GM21717 (cell line): Measurements from ENCODE around the gene WNT7A.

ENCODE experiments used
- ATAC-seq: cut with Tn5 transposase; IDR thresholded peaks from one replicate; pipeline ENCODE4 v1.9.1; 2021; ENCODE audit warnings: mild to moderate bottlenecking, moderate library complexity; ENCODE audit not compliant: unreplicated experiment

WNT7A gene

DNA sequence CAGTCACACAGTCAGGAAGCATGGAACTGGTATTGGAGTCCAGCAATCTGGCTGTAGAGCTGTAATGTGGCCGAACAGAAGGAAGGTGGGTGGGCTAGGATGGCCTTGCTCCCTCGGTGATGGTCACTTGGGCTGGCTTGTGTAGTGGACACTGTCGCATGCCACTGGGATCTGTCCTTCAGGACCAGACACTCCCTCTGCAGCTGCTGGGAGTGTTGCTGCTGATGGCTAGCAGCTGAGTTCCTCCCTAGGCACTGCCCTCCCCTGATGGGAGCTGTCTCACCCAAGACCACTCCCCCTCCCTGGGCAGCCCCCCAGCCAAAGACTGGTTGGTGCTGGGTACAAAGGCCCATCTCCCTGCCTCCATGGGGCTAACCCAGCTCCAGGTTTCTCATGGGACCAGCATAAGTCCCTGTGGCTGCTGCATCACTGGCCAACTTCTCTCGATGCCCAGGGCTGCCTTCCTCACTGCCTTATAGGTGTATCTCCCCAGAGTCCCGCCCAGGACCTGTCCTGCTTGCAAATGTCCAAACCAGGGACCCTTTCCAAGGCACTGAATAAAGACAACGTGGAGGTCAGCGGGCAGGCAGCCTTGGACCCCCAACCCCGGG is 48.4 kb downstream of the WNT7A start:
- no peak for ATAC-seq

DNA sequence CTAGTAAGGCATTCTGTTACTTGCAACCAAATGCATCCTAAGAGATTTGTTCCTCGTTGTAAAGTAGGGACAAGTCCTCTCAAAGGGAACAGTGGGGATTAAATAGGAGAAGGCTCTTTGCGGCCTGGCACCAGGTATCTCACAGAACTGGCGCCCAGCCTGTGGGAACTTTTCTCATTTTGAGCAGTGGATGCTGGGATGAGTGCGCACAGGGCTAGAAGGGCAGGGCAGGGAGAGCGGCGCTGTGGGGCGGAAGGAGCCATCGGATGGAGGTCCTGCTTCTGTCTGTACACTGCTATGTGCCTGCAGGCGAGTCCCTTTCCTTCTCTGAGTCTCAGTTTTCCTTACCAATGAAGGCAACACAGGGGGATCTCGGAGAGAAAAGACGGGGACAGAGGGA is 50.6 kb downstream of the WNT7A start:
- ATAC-seq, result no peak

GRCh38 chr3:13828501-13829265 is 51.2 kb downstream of the WNT7A start:
- ATAC-seq, result no peak

- ATAC-seq, result no peak
Measured at GRCh38 chr3:13827699-13828098, 52.2 kb downstream of the WNT7A start.

DNA sequence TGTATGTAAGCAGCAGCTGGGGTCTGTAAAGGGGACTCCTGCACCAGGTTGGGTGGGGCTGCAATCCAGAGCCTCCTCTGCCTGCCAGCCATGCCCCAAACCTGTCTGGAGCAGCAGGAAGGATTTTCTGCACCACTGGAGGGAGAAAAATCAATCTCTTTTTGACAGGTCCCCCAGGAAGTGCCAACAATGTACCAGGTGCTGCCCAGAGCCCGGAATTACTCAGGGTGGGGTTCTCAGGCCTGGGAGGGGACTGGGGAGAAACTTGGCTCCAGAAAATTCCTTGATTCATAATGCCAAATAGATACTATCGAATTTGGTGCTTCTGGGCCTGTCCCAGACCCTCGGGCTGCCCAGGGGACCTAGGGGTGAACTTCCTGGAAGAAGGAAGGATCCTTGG is 52.6 kb downstream of the WNT7A start:
- no peak for ATAC-seq

DNA sequence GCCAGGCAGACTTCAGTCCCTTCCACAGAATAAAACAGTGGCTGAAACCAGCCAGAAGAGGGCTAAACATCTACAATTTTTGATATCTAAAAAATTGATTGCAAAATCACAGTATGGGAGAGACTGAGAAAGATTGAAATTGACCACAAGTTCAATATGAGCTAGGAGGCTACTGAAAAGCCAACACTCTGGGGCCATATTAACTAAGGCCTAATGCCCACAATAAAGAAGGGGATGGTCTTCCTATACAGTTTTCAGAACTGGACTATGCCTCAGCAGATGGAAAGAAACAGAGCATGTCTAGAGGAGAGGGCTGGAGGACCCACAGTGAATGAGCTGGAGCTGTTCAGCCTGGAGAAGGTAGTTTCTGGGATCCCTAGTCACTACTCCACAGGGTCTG is 53.2 kb downstream of the WNT7A start:
- no peak for ATAC-seq

DNA sequence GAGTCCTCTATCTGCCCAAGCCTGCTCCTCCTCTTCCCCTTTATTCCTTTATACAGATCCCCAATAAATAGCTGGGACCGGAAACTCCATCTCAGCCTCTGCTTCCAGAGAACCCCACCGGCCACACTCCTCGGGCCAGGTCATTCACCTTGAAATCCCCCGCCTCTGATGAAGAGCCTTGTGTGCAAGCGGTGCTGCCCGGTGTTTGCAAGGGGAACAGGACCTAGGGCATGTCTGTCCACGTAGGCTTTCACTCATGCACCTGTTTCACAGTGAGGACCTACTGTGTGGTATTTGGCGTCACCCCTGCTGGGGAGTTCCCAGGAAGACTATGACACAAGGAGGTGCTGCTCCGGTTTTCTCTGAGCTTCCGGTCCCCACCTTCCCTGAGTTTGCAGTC is 54.0 kb downstream of the WNT7A start:
- no peak for ATAC-seq

- ATAC-seq, result no peak
Measured at GRCh38 chr3:13825311-13825579, 54.6 kb downstream of the WNT7A start.

GRCh38 chr3:13824521-13825310 is 55.2 kb downstream of the WNT7A start:
- ATAC-seq, result no peak

DNA sequence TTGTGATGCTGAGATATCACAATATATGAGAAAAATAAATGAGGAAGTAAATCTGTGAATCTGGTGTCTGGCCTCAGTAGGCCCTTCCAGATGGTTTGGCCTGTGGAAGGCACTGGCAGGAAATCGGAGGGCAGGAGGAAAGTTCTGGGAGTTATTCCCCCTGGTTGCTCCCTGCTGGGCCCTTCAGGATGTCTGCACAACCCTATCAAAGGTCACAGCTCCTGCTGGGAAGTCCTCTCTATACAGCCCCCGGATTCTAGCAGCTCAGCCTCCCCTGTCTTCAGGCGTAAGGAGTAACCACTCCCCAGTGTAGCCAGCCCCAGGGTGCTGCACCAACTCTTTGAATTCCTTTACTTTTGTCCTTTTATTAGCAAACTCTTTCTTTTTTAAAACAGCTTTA is 56.2 kb downstream of the WNT7A start:
- no peak for ATAC-seq

- no peak for ATAC-seq
Measured at GRCh38 chr3:13822871-13823585, 56.8 kb downstream of the WNT7A start.

DNA sequence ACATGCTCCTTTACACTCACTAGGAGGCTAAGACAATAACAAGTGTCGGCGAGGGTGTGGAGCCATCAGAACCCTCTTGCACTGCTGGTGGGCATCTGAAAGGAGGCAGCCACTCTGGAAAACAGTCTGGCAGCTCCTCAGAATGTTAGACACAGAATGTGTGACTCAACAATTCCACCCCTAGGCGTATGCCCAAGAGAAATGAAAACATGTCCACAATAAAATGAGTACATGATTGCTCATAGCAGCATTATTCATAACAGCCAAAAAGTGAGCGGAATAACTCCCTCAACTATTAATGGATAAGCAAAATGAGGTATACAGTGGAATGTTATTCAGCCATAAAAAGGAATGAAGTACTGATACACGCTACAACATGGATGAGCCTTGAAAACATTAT is 57.8 kb downstream of the WNT7A start:
- ATAC-seq, result no peak

- no peak for ATAC-seq
Measured at GRCh38 chr3:13821126-13821525, 58.7 kb downstream of the WNT7A start.

DNA sequence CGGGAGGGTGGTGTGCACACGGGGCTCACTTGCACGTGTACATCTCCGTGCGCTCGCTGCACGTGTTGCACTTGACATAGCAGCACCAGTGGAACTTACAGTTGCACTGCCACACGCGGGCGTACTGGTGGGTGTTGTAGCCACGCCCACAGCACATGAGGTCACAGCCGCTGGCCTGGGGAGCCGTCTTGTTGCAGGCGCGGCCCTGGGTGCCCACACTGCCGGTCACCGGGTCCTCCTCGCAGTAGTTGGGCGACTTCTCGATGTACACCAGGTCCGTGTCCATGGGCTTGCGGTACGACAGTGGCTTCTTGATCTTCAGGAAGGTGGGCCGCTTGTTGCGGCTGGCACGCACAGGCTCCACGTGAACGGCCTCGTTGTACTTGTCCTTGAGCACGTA is 61.0 kb downstream of the WNT7A start:
- ATAC-seq, result no peak

- ATAC-seq, result no peak
Measured at GRCh38 chr3:13815088-13815683, 64.7 kb downstream of the WNT7A start.

DNA sequence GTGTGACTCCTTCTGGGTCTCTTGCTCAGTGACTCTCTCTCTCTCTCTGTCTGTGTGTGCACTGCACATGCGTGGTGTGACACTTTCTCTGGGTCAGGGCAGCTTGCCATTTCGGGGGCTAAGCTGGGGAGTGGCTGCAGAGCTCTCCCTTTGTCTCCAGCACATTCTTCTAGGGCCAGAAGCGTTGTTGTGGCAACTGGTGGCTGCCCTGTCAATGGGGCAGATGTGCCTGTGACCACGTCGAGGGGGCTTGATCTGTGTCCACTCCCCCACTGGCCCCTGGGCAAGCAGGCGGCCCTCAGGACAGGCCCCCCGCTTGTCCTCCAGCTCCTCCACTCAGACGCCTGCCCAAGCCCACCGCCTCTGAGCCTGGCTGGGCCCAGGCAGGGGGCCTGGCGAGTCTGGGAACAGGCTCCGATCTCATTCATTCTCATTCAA is 67.8 kb downstream of the WNT7A start:
- ATAC-seq, result no peak

DNA sequence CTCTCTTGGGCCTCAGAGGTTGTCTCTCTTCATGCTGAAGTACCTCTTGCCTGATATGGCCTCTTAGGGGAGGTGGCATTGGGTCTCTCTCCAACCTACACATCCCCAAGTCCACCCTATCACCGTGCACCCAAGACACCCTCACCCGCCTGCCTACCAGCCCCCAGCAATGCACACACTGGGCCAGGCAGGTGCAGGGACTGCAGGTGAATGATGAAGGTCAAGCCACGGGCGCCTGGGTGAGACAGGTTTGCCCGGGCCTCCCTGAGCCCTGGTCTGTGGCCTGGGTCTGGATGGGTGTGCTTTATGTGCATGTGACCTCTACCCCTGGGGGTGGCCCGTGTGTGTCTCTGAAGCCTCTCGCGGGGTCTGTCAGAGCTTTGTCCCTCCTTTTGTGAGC is 68.3 kb downstream of the WNT7A start:
- no peak for ATAC-seq

DNA sequence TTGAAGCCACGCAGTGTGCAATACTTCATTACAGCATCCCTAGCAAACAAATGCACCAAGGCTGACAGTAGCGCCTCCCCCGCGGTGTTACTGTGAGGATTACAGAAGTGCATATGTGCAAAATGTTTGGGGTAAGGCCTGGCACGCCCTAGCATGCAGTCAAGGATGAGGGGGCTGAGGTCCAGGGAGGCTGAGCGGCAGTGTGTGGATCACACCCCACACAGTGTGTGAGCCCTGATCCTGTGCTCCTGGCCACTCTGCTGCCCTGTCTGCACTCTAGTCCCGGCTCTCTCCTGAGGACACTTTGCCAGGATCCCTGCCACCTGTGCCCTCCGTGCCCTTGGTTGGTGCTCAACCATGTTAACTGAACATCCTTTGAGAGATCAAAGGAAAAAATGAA is 71.3 kb downstream of the WNT7A start:
- ATAC-seq, result no peak

GRCh38 chr3:13801361-13802204 is 78.3 kb downstream of the WNT7A start:
- ATAC-seq, result no peak

- no peak for ATAC-seq
Measured at GRCh38 chr3:13800064-13800463, 79.8 kb downstream of the WNT7A start.
